Endothelial cell of umbilical vein (primary cell): ENCODE measurements around the gene NAV2. TPM values are rescaled to one million over a fixed set of nuclear protein-coding genes. Genes with fewer than 3 reads are reported as not detected.

Source experiments
- BruUV-seq: library from RNA; stranded (reverse); fragments of 400-500 nt; replicated peaks from 2 replicates; lab custom pipeline; 2021; lab: Mats Ljungman, UMichigan
- CTCF ChIA-PET: fragments of 300-600, 350-600 bp; sonication (Branson Sonifier 250); formaldehyde crosslinking; loops from one replicate; lab custom pipeline; 2021; ENCODE audit warnings: antibody characterized with exemption, inconsistent platforms; lab: Charles Lee
- POLR2A ChIA-PET: fragments of 300-600, 350-600 bp; sonication (Branson Sonifier 250); formaldehyde crosslinking; loops from one replicate; lab custom pipeline; 2021; ENCODE audit warnings: antibody characterized with exemption, inconsistent platforms; lab: Charles Lee
- DNase-seq: peaks from one replicate; pipeline ENCODE4 v3.0.0-alpha.2; 2011; ENCODE audit warnings: low read depth, low spot score
- FAIRE-seq: peaks from 2 replicates; lab custom pipeline; 2011; peaks lifted over from hg19 to GRCh38; lab: Jason Lieb, UNC
- H2AFZ ChIP-seq: 2 replicates; pipeline ENCODE4 v1.6.0; 2012; ENCODE audit warnings: low read depth, low read length, control low read depth, inconsistent platforms
- H3K27ac ChIP-seq: 2 replicates; pipeline ENCODE4 v1.5.1; 2011; ENCODE audit warnings: low read depth, mild to moderate bottlenecking, control low read depth, low read length, moderate library complexity; ENCODE audit not compliant: insufficient read depth
- H3K27me3 ChIP-seq, 2 experiments: 2 replicates each; pipeline versions ENCODE4 v1.6.0 to v1.6.1; 2011; ENCODE audit warnings: low read length in 2 of 2, mixed read lengths in 1 of 2; ENCODE audit not compliant: control insufficient read depth in 2 of 2, insufficient read depth in 2 of 2
- H3K36me3 ChIP-seq, 2 experiments: 2 replicates in 1 of 2; 3 replicates in 1 of 2; pipeline ENCODE4 v1.5.1; 2011; ENCODE audit warnings: low read length in 2 of 2, mild to moderate bottlenecking in 1 of 2, moderate library complexity in 1 of 2; ENCODE audit not compliant: control insufficient read depth in 2 of 2, insufficient read depth in 2 of 2; ENCODE audit errors: extremely low read depth in 1 of 2
- H3K4me1 ChIP-seq: 3 replicates; pipeline ENCODE4 v1.5.1; 2011; ENCODE audit warnings: mild to moderate bottlenecking, low read length; ENCODE audit not compliant: control insufficient read depth, insufficient read depth; ENCODE audit errors: extremely low read depth
- H3K4me2 ChIP-seq: 2 replicates; pipeline ENCODE4 v1.6.1; 2011; ENCODE audit warnings: low read length, control low read depth, mixed read lengths; ENCODE audit not compliant: insufficient read depth
- H3K4me3 ChIP-seq, 3 experiments: fragments of 200-600 bp in 1 of 3; sonication (generic), shearing (Covaris generic) in 1 of 3; replicated peaks in 1 of 3; 2 replicates each; pipeline ENCODE4 v1.5.1; 2011 to 2016; ENCODE audit warnings: control low read depth in 3 of 3, low read length in 3 of 3, mild to moderate bottlenecking in 2 of 3, inconsistent platforms in 1 of 3, low read depth in 1 of 3, moderate library complexity in 1 of 3; ENCODE audit not compliant: insufficient read depth in 1 of 3
- H3K79me2 ChIP-seq: 2 replicates; pipeline ENCODE4 v1.6.0; 2012; ENCODE audit warnings: low read length, inconsistent platforms; ENCODE audit not compliant: control insufficient read depth, insufficient read depth
- H3K9ac ChIP-seq: replicated peaks from 2 replicates; pipeline ENCODE3; 2011; ENCODE audit warnings: low read length, control low read depth; ENCODE audit not compliant: insufficient read depth; ENCODE audit errors: extremely low read depth
- H3K9me1 ChIP-seq: replicated peaks from 3 replicates; pipeline ENCODE4 v1.6.0; 2011; ENCODE audit warnings: mild to moderate bottlenecking, low read length; ENCODE audit not compliant: control insufficient read depth, insufficient read depth; ENCODE audit errors: extremely low read depth
- H3K9me3 ChIP-seq: replicated peaks from 2 replicates; pipeline ENCODE4 v1.5.1; 2012; ENCODE audit warnings: low read length, inconsistent platforms; ENCODE audit not compliant: control insufficient read depth, insufficient read depth
- H4K20me1 ChIP-seq: replicated peaks from 2 replicates; pipeline ENCODE3; 2011; ENCODE audit warnings: mild to moderate bottlenecking, low read length; ENCODE audit not compliant: control insufficient read depth, insufficient read depth; ENCODE audit errors: extremely low read depth
- EZH2 ChIP-seq: IDR thresholded peaks from 2 replicates; pipeline ENCODE4 v1.6.1; 2012; ENCODE audit warnings: borderline replicate concordance, low read depth, mild to moderate bottlenecking, moderate library complexity, low read length, inconsistent platforms; ENCODE audit not compliant: severe bottlenecking
- FOS ChIP-seq: IDR thresholded peaks from 2 replicates; pipeline ENCODE4 v1.6.1; 2011; ENCODE audit warnings: mild to moderate bottlenecking, low read length, moderate library complexity, borderline replicate concordance; ENCODE audit not compliant: insufficient read depth
- GATA2 ChIP-seq: IDR thresholded peaks from 2 replicates; pipeline ENCODE4 v1.7.0; 2011; ENCODE audit warnings: low read depth, mild to moderate bottlenecking, moderate library complexity, mixed read lengths, low read length; ENCODE audit not compliant: insufficient read length, insufficient read depth
- JUN ChIP-seq: IDR thresholded peaks from 2 replicates; pipeline ENCODE4 v1.6.1; 2011; ENCODE audit warnings: borderline replicate concordance, low read depth; ENCODE audit not compliant: insufficient read length, insufficient read depth
- MYC ChIP-seq: IDR thresholded peaks from one replicate; pipeline ENCODE4 v1.6.1; 2011; ENCODE audit warnings: mild to moderate bottlenecking, low read depth, low read length
- POLR2A ChIP-seq: IDR thresholded peaks from 2 replicates; pipeline ENCODE4 v1.6.1; 2012; ENCODE audit warnings: low read depth, mild to moderate bottlenecking, control low read depth, low read length
- POLR2AphosphoS5 ChIP-seq: IDR thresholded peaks from 2 replicates; pipeline ENCODE4 v1.6.1; 2012; ENCODE audit warnings: low read depth, mild to moderate bottlenecking, control low read depth, low read length, moderate library complexity; ENCODE audit not compliant: insufficient read depth
- dilution Hi-C: fragments of 300-500 bp; cut with MboI; formaldehyde crosslinking; loops from one replicate; pipeline ENCODE4 v1.15.0; 2019; ENCODE audit warnings: low sequenced_read_pairs; ENCODE audit not compliant: extremely low pct_ligation_motif_present
- intact Hi-C: fragments of 100-400 bp; cut with micrococcal nuclease; formaldehyde crosslinking; loops from one replicate; pipeline ENCODE4 v1.10.0; 2022
- polyA plus RNA-seq, 4 experiments: library from polyadenylated mRNA; depleted of rRNA in 3 of 4; stranded (reverse) in 3 of 4; unstranded in 1 of 4; fragments of >200 nt; gene quantifications; 2 replicates each; pipeline versions ENCODE4 v1.2.1 to v1.2.3, GENCODE V29; 2011 to 2012; ENCODE audit warnings: missing spikeins in 1 of 4
- total RNA-seq: library from RNA; stranded (reverse); gene quantifications from 2 replicates; pipeline ENCODE4 v1.2.3, GENCODE V29; 2021
- TF ChIP-seq, protein P1 (sequence below): IDR thresholded peaks from 2 replicates; pipeline ENCODE4 v1.6.1; 2011; ENCODE audit not compliant: insufficient read depth, insufficient read length
- TF ChIP-seq, protein P2 (sequence below), 2 donors: IDR thresholded peaks; 1 replicate in 1 of 2; 2 replicates in 1 of 2; pipeline ENCODE4 v1.5.1; 2011; ENCODE audit warnings: low read length in 2 of 2, mild to moderate bottlenecking in 2 of 2, moderate library complexity in 2 of 2, control low read depth in 1 of 2, inconsistent platforms in 1 of 2, low read depth in 1 of 2; ENCODE audit not compliant: insufficient read depth in 1 of 2; ENCODE audit errors: extremely low read depth in 1 of 2

Gene NAV2
- total and polyA plus RNA-seq, 2 donors (not counting 3 experiments of a cell fraction or from before 2014, with no cell fraction given) = 10.9 to 68.0 TPM

DNA sequence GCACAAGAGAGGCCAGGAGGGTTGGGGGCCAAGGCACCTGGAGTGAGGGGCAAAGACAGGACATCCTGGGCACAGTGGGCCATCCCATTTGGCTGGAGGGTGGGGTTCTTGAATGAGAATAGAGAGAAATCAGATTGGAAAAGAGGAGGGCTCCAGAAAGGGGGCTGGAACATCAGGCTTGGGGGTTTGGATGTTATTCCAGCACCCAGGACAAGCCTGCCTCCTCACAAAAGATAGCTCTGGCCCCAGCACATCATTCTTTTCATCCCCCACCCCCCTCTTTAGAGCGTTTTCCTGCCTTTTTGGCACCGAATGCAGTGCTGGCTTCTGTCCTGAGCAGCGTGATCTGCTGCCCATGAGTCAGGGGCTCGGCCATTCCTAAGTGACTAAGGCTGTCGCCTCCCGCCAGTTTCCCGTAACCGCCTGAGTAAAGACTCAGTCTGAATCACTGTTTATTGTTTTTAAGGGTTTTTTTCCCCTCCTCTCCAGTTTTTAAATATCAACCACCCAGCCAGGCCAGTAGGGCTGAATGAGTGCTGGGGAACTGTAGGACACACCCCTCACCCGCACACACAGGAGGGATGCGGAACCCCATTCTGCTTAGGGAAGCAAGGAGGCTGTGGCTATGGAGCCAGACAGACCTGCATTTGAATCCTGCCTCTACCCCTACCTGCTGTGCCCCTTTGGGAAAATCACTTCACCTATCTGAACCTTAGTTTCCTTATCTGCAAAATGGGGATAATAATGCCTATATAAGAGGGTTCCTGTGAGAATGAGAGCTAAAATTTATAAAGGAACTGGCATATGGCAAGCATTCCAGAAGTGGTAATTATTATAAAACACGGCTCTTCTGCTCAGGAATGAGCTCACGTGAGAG, 32.4 kb upstream of the NAV2 start:
- no peaks in the 10 kb centered on the region for H3K36me3 ChIP-seq
- DNase-seq (peak; percentile 98), FAIRE-seq (peak; percentile 95)
- H3K4me1 ChIP-seq = peaks cover 49% of the 10 kb centered on the region
- H3K9me3 ChIP-seq = no peaks in the 10 kb centered on the region
- BruUV-seq = no TSS peak
- H3K4me2 ChIP-seq = peak overlapping the region; percentile 49
- CTCF ChIA-PET = interaction anchor here (0.8 to 1.8 kb wide), 7 partner anchors 8 to 223 kb away, joined by 3 to 5 read pairs (median 4); no protein-coding TSS in a partner anchor
- H3K27me3 ChIP-seq = no peaks in the 10 kb centered on the region
- peak overlapping the region; percentile 63 for H2AFZ ChIP-seq
- H3K27ac ChIP-seq = peak overlapping the region; percentile 99
- H4K20me1 ChIP-seq = no peaks in the 10 kb centered on the region
- H3K9me1 ChIP-seq = no peaks in the 10 kb centered on the region
- no peak overlapping the region for H3K4me3 ChIP-seq
- TF ChIP-seq JUN (peak; percentile 90), FOS (peak; percentile 100), EZH2 (no peak), POLR2AphosphoS5 (peak; percentile 93)
- peak overlapping the region; percentile 79 for H3K9ac ChIP-seq
- dilution Hi-C loops = no loop called here
- intact Hi-C loops = loop anchor here (1.0 kb wide), 6 partner anchors 25 to 310 kb away; partner anchors contain the start of gene NAV2
- no peaks in the 10 kb centered on the region for H3K79me2 ChIP-seq
- POLR2A ChIA-PET = no interaction called here

DNA sequence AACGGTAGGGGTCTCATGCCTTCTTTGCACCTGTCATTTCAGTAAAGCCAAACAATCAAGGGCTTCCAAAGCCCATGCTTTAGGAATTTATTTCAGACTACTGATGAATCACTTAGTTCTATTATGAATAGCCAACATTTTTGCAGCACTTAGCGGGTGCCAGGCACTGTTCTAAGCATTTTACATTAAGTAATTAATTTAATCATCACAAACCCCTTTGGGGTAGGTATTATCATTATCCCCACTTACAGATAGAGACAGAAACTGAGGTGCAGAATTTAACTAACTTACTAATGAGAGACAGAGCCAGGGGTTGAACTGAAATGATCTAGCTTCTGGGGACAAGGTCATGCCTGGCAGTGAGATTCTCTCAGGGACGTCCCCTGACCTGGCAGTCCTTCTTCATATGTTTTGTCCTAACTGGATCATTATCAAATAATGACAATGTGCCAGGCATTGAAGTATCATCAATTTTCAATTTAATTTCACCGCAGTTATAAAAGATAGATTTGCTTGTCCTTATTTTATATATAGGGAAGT, 31.7 kb upstream of the NAV2 start:
- POLR2A ChIA-PET = no interaction called here
- intact Hi-C loops = loop anchor here (1.0 kb wide), 6 partner anchors 24 to 311 kb away; partner anchors contain the start of gene NAV2
- H3K4me3 ChIP-seq = no peak overlapping the region
- DNase-seq (peak; percentile 33), FAIRE-seq (no peak)
- no peak overlapping the region for H2AFZ ChIP-seq
- H3K9me3 ChIP-seq = no peaks in the 10 kb centered on the region
- BruUV-seq = no TSS peak
- no peaks in the 10 kb centered on the region for H3K79me2 ChIP-seq
- peak overlapping the region; percentile 99 for H3K27ac ChIP-seq
- H3K4me2 ChIP-seq = peak overlapping the region; percentile 49
- CTCF ChIA-PET = interaction anchor here (1.3 to 1.8 kb wide), 5 partner anchors 18 to 223 kb away, joined by 3 to 5 read pairs (median 4); no protein-coding TSS in a partner anchor
- H3K4me1 ChIP-seq = peaks cover 46% of the 10 kb centered on the region
- TF ChIP-seq POLR2AphosphoS5 (no peak), JUN (no peak), MYC (no peak), FOS (no peak), EZH2 (no peak), GATA2 (no peak), POLR2A (no peak)
- TF ChIP-seq, protein P1, sequence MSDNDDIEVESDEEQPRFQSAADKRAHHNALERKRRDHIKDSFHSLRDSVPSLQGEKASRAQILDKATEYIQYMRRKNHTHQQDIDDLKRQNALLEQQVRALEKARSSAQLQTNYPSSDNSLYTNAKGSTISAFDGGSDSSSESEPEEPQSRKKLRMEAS = no peak
- TF ChIP-seq, protein P2, sequence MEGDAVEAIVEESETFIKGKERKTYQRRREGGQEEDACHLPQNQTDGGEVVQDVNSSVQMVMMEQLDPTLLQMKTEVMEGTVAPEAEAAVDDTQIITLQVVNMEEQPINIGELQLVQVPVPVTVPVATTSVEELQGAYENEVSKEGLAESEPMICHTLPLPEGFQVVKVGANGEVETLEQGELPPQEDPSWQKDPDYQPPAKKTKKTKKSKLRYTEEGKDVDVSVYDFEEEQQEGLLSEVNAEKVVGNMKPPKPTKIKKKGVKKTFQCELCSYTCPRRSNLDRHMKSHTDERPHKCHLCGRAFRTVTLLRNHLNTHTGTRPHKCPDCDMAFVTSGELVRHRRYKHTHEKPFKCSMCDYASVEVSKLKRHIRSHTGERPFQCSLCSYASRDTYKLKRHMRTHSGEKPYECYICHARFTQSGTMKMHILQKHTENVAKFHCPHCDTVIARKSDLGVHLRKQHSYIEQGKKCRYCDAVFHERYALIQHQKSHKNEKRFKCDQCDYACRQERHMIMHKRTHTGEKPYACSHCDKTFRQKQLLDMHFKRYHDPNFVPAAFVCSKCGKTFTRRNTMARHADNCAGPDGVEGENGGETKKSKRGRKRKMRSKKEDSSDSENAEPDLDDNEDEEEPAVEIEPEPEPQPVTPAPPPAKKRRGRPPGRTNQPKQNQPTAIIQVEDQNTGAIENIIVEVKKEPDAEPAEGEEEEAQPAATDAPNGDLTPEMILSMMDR (IDR thresholded peaks at IDR 0.05; ENCODE audit: extremely low read depth in 1 of 2, insufficient read depth in 1 of 2, low read depth in 1 of 2, low read length in 2 of 2) = no peak
- dilution Hi-C loops = no loop called here
- H3K27me3 ChIP-seq = no peaks in the 10 kb centered on the region
- no peaks in the 10 kb centered on the region for H4K20me1 ChIP-seq
- no peaks in the 10 kb centered on the region for H3K36me3 ChIP-seq
- H3K9ac ChIP-seq = peak overlapping the region; percentile 75
- no peaks in the 10 kb centered on the region for H3K9me1 ChIP-seq
